HG03135 (cell line): Measurements from ENCODE around the gene EPB41L3.
"Not testable (repeated sequence)": the region's sequence is repeated elsewhere in the genome, so short reads cannot be mapped to it uniquely, and the experiment has no call there.

Source experiments
- ATAC-seq: cut with Tn5 transposase; IDR thresholded peaks from one replicate; pipeline ENCODE4 v1.9.1; 2021; ENCODE audit warnings: mild to moderate bottlenecking, moderate library complexity; ENCODE audit not compliant: unreplicated experiment

Gene EPB41L3

GRCh38 chr18:5500158-5500939 is 43.4 kb downstream of the EPB41L3 start:
- ATAC-seq = no peak

GRCh38 chr18:5498452-5498851 is 45.3 kb downstream of the EPB41L3 start:
- no peak for ATAC-seq

GRCh38 chr18:5496305-5496704 is 47.5 kb downstream of the EPB41L3 start:
- ATAC-seq = no peak

- ATAC-seq = no peak
These were observed 52.9 kb downstream of the EPB41L3 start for GRCh38 chr18:5490753-5491480.

- no peak for ATAC-seq
These were observed 55.0 kb downstream of the EPB41L3 start for GRCh38 chr18:5488844-5489243.

- ATAC-seq = not testable (repeated sequence)
These were observed 55.8 kb downstream of the EPB41L3 start for GRCh38 chr18:5488044-5488443.

- no peak for ATAC-seq
These were observed 59.3 kb downstream of the EPB41L3 start for GRCh38 chr18:5484526-5484925.

- ATAC-seq = no peak
These were observed 62.2 kb downstream of the EPB41L3 start for GRCh38 chr18:5481621-5482020.

- ATAC-seq = no peak
These were observed 65.5 kb downstream of the EPB41L3 start for GRCh38 chr18:5478261-5478660.

- ATAC-seq = no peak
These were observed 66.6 kb downstream of the EPB41L3 start for GRCh38 chr18:5476961-5477800.

GRCh38 chr18:5475267-5475666 is 68.5 kb downstream of the EPB41L3 start:
- ATAC-seq = no peak

- no peak for ATAC-seq
These were observed 74.5 kb downstream of the EPB41L3 start for GRCh38 chr18:5469340-5469739.

- ATAC-seq = no peak
These were observed 75.4 kb downstream of the EPB41L3 start for GRCh38 chr18:5468394-5468793.

- ATAC-seq = no peak
These were observed 76.1 kb downstream of the EPB41L3 start for GRCh38 chr18:5467671-5468070.

- no peak for ATAC-seq
These were observed 77.5 kb downstream of the EPB41L3 start for GRCh38 chr18:5466256-5466655.

- ATAC-seq = no peak
These were observed 79.5 kb downstream of the EPB41L3 start for GRCh38 chr18:5464251-5464650.

GRCh38 chr18:5463831-5464230 is 80.0 kb downstream of the EPB41L3 start:
- no peak for ATAC-seq

- no peak for ATAC-seq
These were observed 80.4 kb downstream of the EPB41L3 start for GRCh38 chr18:5463390-5463789.

- ATAC-seq = no peak
These were observed 81.6 kb downstream of the EPB41L3 start for GRCh38 chr18:5462227-5462626.

GRCh38 chr18:5461041-5461440 is 82.8 kb downstream of the EPB41L3 start:
- no peak for ATAC-seq

- no peak for ATAC-seq
These were observed 86.3 kb downstream of the EPB41L3 start for GRCh38 chr18:5457462-5457957.
